ENCODE measurements around the gene ASAH2.

DNA sequence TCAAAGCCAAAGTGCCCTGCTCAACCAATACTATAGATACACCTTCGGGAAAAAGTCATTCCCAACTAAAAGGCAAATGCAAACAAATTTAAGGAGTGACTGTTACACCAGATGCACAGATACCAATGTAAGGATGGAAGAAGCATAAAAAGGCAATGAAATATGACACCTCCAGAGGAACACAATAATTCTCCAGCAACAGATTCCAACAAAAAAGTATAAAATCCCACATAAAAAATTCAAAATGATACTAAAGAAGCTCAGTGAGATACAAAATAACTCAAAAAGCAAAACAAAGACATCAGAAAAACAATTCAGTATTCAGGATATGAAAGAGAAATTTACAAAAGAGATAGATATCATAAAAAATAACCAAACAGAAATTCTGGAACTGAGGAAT lies 44.1 kb upstream of the ASAH2 start:
- TF ChIP-seq, protein P1, sequence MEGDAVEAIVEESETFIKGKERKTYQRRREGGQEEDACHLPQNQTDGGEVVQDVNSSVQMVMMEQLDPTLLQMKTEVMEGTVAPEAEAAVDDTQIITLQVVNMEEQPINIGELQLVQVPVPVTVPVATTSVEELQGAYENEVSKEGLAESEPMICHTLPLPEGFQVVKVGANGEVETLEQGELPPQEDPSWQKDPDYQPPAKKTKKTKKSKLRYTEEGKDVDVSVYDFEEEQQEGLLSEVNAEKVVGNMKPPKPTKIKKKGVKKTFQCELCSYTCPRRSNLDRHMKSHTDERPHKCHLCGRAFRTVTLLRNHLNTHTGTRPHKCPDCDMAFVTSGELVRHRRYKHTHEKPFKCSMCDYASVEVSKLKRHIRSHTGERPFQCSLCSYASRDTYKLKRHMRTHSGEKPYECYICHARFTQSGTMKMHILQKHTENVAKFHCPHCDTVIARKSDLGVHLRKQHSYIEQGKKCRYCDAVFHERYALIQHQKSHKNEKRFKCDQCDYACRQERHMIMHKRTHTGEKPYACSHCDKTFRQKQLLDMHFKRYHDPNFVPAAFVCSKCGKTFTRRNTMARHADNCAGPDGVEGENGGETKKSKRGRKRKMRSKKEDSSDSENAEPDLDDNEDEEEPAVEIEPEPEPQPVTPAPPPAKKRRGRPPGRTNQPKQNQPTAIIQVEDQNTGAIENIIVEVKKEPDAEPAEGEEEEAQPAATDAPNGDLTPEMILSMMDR (conservative IDR thresholded peaks at IDR 0.05; ENCODE audit: low read depth, low read length) = no peak
- no peak for TF ChIP-seq EZH2 (IDR thresholded peaks at IDR 0.05; ENCODE audit: low read length, unreplicated experiment)

All from PC-3 (cell line).